Endometrium (tissue), 2 donors: ENCODE data around the gene PAK4.

Source experiments
- FAIRE-seq: peaks from 2 replicates; lab custom pipeline; 2012; peaks lifted over from hg19 to GRCh38; lab: Jason Lieb, UNC
- donor health status: control.
- donor health status: control.

Gene PAK4

DNA sequence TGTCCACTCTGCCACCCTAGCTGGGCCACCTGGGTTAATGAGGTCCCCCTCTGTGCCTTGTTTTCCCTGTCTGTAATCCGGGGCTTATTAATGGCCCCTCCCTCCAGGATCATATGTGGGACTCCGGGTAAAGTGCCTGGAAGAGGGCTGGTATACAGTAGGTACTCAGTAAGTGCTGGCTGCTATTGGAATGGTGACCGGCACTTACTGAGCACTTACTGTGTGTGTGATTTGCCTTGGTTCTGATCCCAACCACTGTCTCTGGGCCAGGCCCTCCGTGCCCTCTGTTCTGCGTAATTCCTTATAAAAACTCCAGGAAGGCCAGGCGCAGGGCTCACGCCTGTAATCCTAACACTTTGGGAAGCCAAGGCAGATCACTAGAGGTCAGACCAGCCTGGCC lies 40.3 kb downstream of the PAK4 start:
- no peak for FAIRE-seq

DNA sequence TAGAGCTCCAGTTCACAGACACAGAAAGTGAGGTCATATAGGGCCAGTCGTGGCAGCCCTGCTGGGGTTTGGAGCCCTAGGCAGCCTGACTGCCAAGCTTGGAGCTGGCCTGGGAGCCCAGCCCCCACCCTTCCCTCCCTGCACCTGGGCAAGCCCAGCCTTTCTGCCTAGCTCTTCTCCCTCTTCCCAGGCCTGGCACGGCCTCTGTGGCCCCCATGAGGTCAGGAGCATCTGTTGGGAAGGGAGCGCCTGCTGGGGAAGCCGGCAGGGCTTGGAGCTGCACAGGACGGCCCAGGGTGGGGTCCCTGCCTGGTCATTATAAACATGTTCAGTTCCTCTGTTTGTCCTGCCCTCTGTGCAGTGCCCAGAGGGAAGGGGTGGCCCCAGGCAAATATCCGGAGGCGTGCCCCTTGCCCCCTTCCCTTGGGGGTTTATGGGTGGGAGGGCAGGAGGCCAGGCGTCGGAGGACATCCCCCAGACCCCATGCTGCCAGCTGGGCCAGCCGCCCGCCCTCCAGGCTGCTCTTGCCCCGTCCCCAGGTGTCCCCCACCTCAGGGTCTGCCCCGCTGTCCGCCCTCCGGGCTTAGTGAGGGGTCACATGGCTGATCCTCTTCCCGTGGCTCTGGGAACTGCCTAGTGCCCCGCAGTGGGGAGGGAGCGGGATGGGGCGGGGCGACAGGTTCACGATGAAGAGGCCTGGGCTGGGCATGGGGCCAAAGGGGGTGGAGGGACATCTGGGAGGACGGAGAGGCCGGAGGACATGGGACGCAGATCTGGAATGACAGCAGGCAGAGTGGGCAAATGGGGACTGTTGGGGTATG lies 41.2 kb downstream of the PAK4 start:
- FAIRE-seq: no peak

DNA sequence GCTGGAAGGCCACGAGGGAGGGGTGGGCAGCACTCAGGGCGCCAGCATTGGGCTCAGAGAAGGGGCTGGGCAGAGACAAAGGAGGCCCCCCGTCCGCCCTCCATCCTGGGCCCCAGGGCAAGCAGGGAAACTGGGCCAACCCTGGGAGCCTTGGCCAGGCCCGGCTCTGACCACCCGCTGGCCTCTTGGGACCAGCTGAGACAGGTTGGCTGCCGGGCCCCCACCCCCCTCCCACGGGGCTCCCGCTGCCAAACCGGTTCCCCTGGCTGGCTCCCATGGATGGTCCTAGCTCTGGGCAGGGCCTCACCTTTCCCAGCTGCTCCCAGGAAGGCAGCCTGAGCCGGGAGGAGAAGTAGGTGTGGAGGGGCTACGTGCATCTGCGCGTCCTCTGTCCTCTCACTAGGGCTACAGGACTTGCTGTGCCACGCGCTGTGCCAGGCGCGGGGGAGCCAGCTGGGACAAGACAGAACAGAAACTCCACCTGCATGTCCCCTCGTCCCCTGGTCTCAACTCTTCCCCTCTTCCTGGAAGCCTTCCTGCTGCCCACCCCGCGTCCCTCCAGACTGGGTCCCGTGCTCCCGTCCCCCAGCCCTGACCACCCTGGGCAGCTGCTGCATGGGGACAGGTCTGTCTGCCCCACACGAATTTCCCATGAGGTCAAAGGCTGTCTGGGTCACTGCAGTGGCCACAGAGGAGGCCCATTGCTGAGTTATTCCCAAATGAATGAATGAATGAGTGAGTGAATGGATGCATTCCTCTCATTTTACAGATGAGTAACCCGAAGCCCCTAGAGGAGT lies 42.1 kb downstream of the PAK4 start:
- no peak for FAIRE-seq

GRCh38 chr19:39168258-39169142 lies 42.9 kb downstream of the PAK4 start:
- no peak for FAIRE-seq

- no peak for FAIRE-seq
These were observed 43.7 kb downstream of the PAK4 start for GRCh38 chr19:39169143-39169810.

GRCh38 chr19:39170386-39171231 lies 45.0 kb downstream of the PAK4 start:
- no peak for FAIRE-seq

DNA sequence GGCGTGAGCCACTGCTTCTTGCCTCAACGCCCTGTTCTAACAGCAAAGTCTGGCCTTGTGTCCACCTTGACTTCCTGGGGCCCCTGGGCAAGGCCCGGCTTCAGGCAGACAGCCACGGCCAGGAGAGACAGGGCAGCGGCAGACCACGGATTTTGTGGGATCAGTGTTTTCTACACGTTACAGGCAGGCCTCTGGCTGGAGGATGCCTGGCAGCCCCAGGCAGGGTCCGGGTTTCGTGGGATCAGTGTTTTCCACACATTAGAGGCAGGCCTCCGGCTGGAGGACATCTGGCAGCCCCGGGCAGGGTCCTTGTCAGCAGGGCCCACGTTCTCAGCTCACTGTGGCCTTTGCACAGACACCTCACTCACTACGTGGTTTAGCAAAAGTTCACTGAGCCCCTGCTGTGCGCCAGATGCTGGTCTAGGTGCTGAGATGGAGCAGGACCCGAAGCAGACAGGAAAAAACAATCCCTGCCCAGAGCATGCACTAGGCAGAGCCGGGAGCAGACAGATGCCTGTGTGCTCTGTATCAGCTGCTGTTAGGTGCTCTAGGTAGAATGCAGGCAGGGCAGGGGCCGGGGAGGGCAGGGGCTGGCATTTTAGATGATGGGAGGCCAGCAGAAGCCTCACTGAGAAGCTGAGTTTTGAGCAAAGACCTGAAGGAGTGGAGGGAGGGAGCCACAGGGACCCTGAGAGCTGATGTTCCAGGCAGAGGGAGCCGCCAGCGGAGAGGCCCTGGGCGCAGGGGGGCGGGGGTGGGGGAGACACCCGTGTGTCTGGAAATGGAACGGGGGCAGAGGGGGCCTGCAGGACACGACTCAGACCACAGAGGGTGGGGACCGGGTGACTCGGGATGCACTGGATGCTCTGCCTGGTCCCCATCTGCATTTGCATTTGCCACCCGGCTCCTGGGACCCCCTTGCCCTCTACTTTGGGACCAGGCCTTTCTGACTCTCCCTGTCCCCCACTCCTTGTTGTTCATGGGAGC lies 46.2 kb downstream of the PAK4 start:
- no peak for FAIRE-seq

DNA sequence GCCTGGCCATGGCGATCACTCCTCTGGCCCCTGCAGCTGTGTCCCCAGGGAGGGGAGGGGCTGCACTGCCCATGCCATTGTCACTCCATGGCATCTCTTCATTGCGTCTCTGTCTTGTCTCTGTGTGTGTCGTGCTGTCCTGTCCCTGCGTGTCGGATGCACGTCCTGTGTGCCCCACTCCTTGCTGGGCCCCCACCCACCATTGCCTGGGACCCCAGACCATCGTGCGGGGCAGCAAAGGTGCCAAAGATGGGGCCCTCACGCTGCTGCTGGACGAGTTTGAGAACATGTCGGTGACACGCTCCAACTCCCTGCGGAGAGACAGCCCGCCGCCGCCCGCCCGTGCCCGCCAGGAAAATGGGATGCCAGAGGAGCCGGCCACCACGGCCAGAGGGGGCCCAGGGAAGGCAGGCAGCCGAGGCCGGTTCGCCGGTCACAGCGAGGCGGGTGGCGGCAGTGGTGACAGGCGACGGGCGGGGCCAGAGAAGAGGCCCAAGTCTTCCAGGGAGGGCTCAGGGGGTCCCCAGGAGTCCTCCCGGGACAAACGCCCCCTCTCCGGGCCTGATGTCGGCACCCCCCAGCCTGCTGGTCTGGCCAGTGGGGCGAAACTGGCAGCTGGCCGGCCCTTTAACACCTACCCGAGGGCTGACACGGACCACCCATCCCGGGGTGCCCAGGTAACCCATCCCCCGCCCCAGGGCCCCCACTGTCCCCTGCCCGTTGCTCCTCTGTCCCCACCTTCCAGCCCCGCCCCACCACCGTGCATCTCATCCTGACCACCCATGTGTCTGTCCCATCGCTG lies 47.3 kb downstream of the PAK4 start:
- FAIRE-seq: no peak

DNA sequence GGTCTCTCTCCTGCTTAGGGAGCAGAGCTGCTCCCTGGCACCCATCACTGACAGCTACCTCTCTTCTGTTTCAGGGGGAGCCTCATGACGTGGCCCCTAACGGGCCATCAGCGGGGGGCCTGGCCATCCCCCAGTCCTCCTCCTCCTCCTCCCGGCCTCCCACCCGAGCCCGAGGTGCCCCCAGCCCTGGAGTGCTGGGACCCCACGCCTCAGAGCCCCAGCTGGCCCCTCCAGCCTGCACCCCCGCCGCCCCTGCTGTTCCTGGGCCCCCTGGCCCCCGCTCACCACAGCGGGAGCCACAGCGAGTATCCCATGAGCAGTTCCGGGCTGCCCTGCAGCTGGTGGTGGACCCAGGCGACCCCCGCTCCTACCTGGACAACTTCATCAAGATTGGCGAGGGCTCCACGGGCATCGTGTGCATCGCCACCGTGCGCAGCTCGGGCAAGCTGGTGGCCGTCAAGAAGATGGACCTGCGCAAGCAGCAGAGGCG lies 48.0 kb downstream of the PAK4 start:
- FAIRE-seq: no peak

DNA sequence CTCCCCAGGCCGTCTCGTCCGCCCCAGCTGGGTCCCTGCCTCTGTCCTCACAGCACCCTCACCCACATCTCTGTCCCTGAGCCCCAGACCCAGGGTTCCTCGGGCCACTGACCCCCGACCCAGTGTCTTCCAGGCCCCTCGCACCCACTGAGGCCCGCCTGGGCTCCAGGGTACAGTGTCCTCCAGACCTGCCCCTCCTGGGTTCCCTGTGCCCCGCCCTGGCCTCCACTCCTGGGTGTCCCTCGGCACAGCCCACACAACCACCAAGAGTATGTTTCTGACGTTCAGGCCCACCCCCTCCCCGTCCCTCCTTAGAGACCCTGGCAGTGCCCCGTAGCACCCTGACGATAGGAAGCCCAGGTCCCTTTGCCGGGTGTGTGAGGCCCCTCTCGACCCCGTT lies 48.6 kb downstream of the PAK4 start:
- FAIRE-seq: no peak

DNA sequence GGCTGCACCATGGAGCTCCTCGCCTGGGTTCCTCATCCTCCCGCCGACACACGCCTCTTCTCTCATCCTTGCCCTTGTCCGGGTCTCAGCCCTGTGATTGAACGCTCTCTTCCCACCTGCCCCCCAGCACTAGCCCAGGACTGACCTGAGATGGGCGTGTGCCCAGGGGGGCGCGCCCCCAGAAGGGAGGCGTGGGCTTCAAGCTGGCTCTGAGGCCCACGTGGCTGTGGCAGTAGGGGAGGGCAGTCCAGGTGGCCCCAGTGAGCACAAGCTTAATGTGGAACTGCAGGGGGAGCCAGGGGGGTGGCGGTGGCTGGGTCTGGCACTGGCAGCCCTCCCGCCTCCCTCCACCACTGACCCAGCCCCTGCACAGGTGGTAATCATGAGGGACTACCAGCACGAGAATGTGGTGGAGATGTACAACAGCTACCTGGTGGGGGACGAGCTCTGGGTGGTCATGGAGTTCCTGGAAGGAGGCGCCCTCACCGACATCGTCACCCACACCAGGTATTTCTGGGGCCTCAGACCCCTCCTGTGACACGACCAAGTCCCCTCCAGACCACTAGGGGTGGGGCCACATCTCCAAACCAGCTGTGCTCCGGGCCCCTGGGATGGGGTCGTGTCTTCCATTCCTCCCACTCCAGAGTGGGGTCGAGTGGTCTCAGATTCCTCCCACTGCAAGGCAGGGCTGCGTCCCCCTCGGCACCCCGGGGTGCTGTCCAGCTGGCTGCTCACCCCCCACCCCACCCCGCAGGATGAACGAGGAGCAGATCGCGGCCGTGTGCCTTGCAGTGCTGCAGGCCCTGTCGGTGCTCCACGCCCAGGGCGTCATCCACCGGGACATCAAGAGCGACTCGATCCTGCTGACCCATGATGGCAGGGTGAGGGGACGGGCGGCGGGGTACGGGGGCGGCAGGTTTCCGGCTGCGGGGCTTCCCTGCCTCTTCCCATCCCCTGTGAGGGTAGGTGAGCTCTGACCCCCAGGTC lies 49.3 kb downstream of the PAK4 start:
- no peak for FAIRE-seq

DNA sequence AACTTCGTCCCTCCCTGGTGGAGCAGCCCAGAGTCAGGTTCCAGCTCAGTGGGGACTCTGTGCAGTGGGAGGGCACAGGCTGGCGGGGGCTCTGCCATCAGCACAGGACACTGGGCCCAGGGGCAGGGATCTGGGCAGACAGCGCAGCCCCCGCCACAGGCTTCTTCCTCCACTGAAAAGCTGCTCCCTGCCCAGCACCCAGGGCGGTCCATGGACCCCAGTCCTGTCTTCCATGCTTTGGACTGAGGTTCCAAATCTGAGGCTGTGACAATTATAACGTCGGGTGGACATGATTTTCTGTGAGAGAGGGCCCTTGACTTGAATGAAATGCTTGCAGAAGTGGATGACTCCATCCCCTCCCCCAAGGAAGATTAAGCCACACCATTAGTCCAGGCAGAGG lies 50.0 kb downstream of the PAK4 start:
- no peak for FAIRE-seq

- no peak for FAIRE-seq
These were observed 51.6 kb downstream of the PAK4 start for GRCh38 chr19:39177110-39177699.

DNA sequence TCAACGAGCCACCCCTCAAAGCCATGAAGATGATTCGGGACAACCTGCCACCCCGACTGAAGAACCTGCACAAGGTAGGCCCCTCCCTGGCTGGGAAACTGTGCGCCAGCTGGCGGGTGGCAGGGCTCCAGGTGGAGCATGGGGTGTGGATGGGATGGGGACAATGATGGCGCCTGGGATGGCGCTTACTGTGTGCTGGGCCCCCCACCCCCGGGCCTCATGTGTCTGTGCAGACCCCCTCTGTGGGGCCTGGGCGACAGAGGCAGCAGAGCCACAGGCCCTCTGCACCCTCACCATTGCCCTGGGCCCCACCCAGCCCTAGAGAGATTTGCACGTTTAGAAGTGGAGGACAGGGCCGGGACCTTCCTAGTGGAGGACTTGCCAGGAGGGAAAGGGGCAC lies 52.1 kb downstream of the PAK4 start:
- no peak for FAIRE-seq

DNA sequence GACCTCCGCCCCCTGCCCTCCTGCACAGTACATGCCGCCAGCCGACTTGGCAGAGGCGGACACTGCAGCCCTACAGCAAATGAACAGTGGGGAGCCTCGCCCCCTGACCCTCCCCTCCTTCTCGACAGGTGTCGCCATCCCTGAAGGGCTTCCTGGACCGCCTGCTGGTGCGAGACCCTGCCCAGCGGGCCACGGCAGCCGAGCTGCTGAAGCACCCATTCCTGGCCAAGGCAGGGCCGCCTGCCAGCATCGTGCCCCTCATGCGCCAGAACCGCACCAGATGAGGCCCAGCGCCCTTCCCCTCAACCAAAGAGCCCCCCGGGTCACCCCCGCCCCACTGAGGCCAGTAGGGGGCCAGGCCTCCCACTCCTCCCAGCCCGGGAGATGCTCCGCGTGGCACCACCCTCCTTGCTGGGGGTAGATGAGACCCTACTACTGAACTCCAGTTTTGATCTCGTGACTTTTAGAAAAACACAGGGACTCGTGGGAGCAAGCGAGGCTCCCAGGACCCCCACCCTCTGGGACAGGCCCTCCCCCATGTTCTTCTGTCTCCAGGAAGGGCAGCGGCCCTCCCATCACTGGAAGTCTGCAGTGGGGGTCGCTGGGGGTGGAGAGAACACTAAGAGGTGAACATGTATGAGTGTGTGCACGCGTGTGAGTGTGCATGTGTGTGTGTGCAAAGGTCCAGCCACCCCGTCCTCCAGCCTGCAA lies 52.9 kb downstream of the PAK4 start:
- FAIRE-seq: no peak

- FAIRE-seq: no peak
These were observed 54.2 kb downstream of the PAK4 start for GRCh38 chr19:39179754-39180153.
